Measurements from ENCODE around the gene SV2C. TPM values are rescaled to one million over a fixed set of nuclear protein-coding genes. Genes with fewer than 3 reads are reported as not detected.
"Not testable (repeated sequence)": the region's sequence is repeated elsewhere in the genome, so short reads cannot be mapped to it uniquely, and the experiment has no call there.

Gene SV2C
- total RNA-seq, 2 donors from 2014 or later, result 0.04 to 0.15 TPM

GRCh38 chr5:76291305-76292077 is 208.3 kb downstream of the SV2C start:
- no peak for TF ChIP-seq CTCF (IDR thresholded peaks at IDR 0.05)
- no peaks in the 10 kb centered on the region for H3K27me3 ChIP-seq
- no peak for DNase-seq (ENCODE audit: low spot score)
- no peaks in the 10 kb centered on the region for H3K36me3 ChIP-seq
- no peak overlapping the region for H3K27ac ChIP-seq
- no peaks in the 10 kb centered on the region for H3K9me3 ChIP-seq
- H3K4me1 ChIP-seq, result no peaks in the 10 kb centered on the region
- no peak overlapping the region for H3K4me3 ChIP-seq

GRCh38 chr5:76292620-76293322 is 209.6 kb downstream of the SV2C start:
- H3K27me3 ChIP-seq, result no peaks in the 10 kb centered on the region
- no peak overlapping the region for H3K4me3 ChIP-seq
- no peaks in the 10 kb centered on the region for H3K9me3 ChIP-seq
- DNase-seq (ENCODE audit: low spot score), result no peak
- H3K4me1 ChIP-seq, result no peaks in the 10 kb centered on the region
- H3K27ac ChIP-seq, result peak overlapping the region in 1 of 2 donors; percentile 10
- H3K36me3 ChIP-seq, result no peaks in the 10 kb centered on the region
- TF ChIP-seq CTCF (IDR thresholded peaks at IDR 0.05), result no peak

GRCh38 chr5:76294573-76294972 is 211.4 kb downstream of the SV2C start:
- no peaks in the 10 kb centered on the region for H3K27me3 ChIP-seq
- no peak overlapping the region for H3K27ac ChIP-seq
- H3K4me1 ChIP-seq, result no peaks in the 10 kb centered on the region
- no peak for TF ChIP-seq CTCF (IDR thresholded peaks at IDR 0.05)
- H3K9me3 ChIP-seq, result no peaks in the 10 kb centered on the region
- no peak for DNase-seq (ENCODE audit: low spot score)
- no peak overlapping the region for H3K4me3 ChIP-seq
- H3K36me3 ChIP-seq, result no peaks in the 10 kb centered on the region

GRCh38 chr5:76298852-76299251 is 215.7 kb downstream of the SV2C start:
- no peak for TF ChIP-seq CTCF (IDR thresholded peaks at IDR 0.05)
- Histone ChIP-seq H3K9me3 (no peaks in the 10 kb centered on the region), H3K27me3 (no peaks in the 10 kb centered on the region)

GRCh38 chr5:76299592-76299991 is 216.4 kb downstream of the SV2C start:
- Histone ChIP-seq H3K4me1 (no peaks in the 10 kb centered on the region), H3K4me3 (no peak overlapping the region), H3K9me3 (no peaks in the 10 kb centered on the region), H3K27me3 (no peaks in the 10 kb centered on the region), H3K27ac (no peak overlapping the region), H3K36me3 (no peaks in the 10 kb centered on the region)
- no peak for TF ChIP-seq CTCF (IDR thresholded peaks at IDR 0.05)
- no peak for DNase-seq (ENCODE audit: low spot score)

More at GRCh38 chr5:76298852-76299251, 215.7 kb downstream of the SV2C start:
- DNase-seq (ENCODE audit: low spot score), result no peak
- H3K4me1 ChIP-seq, result no peaks in the 10 kb centered on the region
- H3K27ac ChIP-seq, result no peak overlapping the region
- H3K4me3 ChIP-seq, result no peak overlapping the region
- H3K36me3 ChIP-seq, result no peaks in the 10 kb centered on the region

- not testable (repeated sequence) for H3K4me3 ChIP-seq; H3K27ac ChIP-seq; H3K36me3 ChIP-seq; H3K27me3 ChIP-seq; DNase-seq (ENCODE audit: low spot score); H3K9me3 ChIP-seq; H3K4me1 ChIP-seq
These were observed 218.7 kb downstream of the SV2C start for GRCh38 chr5:76301932-76302331.

- H3K27me3 ChIP-seq; H3K4me3 ChIP-seq; DNase-seq (ENCODE audit: low spot score); H3K36me3 ChIP-seq; H3K4me1 ChIP-seq; H3K9me3 ChIP-seq; H3K27ac ChIP-seq: not testable (repeated sequence)
These were observed 219.5 kb downstream of the SV2C start for GRCh38 chr5:76302661-76303060.
